ENCODE data around the gene DUSP12.
"Not testable (repeated sequence)": the region's sequence is repeated elsewhere in the genome, so short reads cannot be mapped to it uniquely, and the experiment has no call there.

DUSP12 gene

GRCh38 chr1:161763522-161764098, 14.0 kb downstream of the DUSP12 start:
- no peak overlapping the region for H3K4me3 ChIP-seq (ENCODE audit: low read depth, low read length)
- DNase-seq (ENCODE audit: low read depth), result peak; percentile 41
- TF ChIP-seq MAX (IDR thresholded peaks at IDR 0.05; ENCODE audit: low read depth, low read length), result no peak
- peak; percentile 64 for TF ChIP-seq CTCF (IDR thresholded peaks at IDR 0.05; ENCODE audit: low read depth, low read length)

GRCh38 chr1:161766102-161766981, 16.8 kb downstream of the DUSP12 start, which contains the start of gene ATF6:
Gene ATF6 (plus strand): TSS chr1:161766320. CDS start chr1:161766361, 41 bp downstream.
- DNase-seq (ENCODE audit: low read depth), result peak; percentile 93
- TF ChIP-seq POLR2A (IDR thresholded peaks at IDR 0.05; ENCODE audit: extremely low read depth, insufficient read length) (peak; percentile 54), CTCF (IDR thresholded peaks at IDR 0.05; ENCODE audit: low read depth, low read length) (no peak), MAX (IDR thresholded peaks at IDR 0.05; ENCODE audit: low read depth, low read length) (peak; percentile 76), MYC (IDR thresholded peaks at IDR 0.05; ENCODE audit: low read depth, low read length) (peak; percentile 86)

GRCh38 chr1:161768461-161768860, 18.9 kb downstream of the DUSP12 start:
- no peak overlapping the region for H3K4me3 ChIP-seq (ENCODE audit: low read depth, low read length)
- DNase-seq (ENCODE audit: low read depth), result no peak
- TF ChIP-seq POLR2A (IDR thresholded peaks at IDR 0.05; ENCODE audit: extremely low read depth, insufficient read length) (no peak), MAX (IDR thresholded peaks at IDR 0.05; ENCODE audit: low read depth, low read length) (no peak), CTCF (IDR thresholded peaks at IDR 0.05; ENCODE audit: low read depth, low read length) (no peak), MYC (IDR thresholded peaks at IDR 0.05; ENCODE audit: low read depth, low read length) (no peak)

More at GRCh38 chr1:161766102-161766981, 16.8 kb downstream of the DUSP12 start, which contains the start of gene ATF6:
- peak within 1 kb of the TSS; percentile 88 for H3K4me3 ChIP-seq (ENCODE audit: low read depth, low read length)

GRCh38 chr1:161768986-161769672, 19.5 kb downstream of the DUSP12 start:
- no peak for TF ChIP-seq MYC (IDR thresholded peaks at IDR 0.05; ENCODE audit: low read depth, low read length)
- TF ChIP-seq MAX (IDR thresholded peaks at IDR 0.05; ENCODE audit: low read depth, low read length), result no peak
- no peak for TF ChIP-seq CTCF (IDR thresholded peaks at IDR 0.05; ENCODE audit: low read depth, low read length)
- TF ChIP-seq POLR2A (IDR thresholded peaks at IDR 0.05; ENCODE audit: extremely low read depth, insufficient read length), result no peak
- no peak for DNase-seq (ENCODE audit: low read depth)
- H3K4me3 ChIP-seq (ENCODE audit: low read depth, low read length), result no peak overlapping the region

- not testable (repeated sequence) for H3K4me3 ChIP-seq (ENCODE audit: low read depth, low read length); DNase-seq (ENCODE audit: low read depth)
These were observed 20.1 kb downstream of the DUSP12 start for GRCh38 chr1:161769673-161770045.

GRCh38 chr1:161770250-161770649, 20.7 kb downstream of the DUSP12 start:
- DNase-seq (ENCODE audit: low read depth), result no peak
- no peak overlapping the region for H3K4me3 ChIP-seq (ENCODE audit: low read depth, low read length)
- TF ChIP-seq POLR2A (IDR thresholded peaks at IDR 0.05; ENCODE audit: extremely low read depth, insufficient read length) (no peak), MAX (IDR thresholded peaks at IDR 0.05; ENCODE audit: low read depth, low read length) (no peak), MYC (IDR thresholded peaks at IDR 0.05; ENCODE audit: low read depth, low read length) (no peak), CTCF (IDR thresholded peaks at IDR 0.05; ENCODE audit: low read depth, low read length) (no peak)
